MM.1S (cell line): ENCODE data around the gene DLG5.

Experiments
- DNase-seq: peaks from one replicate; pipeline ENCODE4 v3.0.0-alpha.2; 2015
- H2AFZ ChIP-seq: fragments of 300-600 bp; sonication (generic); 2 replicates; pipeline ENCODE4 v1.6.0; 2016; ENCODE audit warnings: antibody characterized with exemption, low read length
- H3F3A ChIP-seq: fragments of 300-600 bp; sonication (generic); 2 replicates; pipeline ENCODE4 v1.6.1; 2016; ENCODE audit warnings: mild to moderate bottlenecking, antibody characterized with exemption, low read length, moderate library complexity, mixed read lengths; ENCODE audit not compliant: insufficient read depth
- H3K27ac ChIP-seq: fragments of 300-600 bp; sonication (generic); 2 replicates; pipeline ENCODE4 v1.5.1; 2016; ENCODE audit warnings: mild to moderate bottlenecking, low read length
- H3K27me3 ChIP-seq: fragments of 300-600 bp; sonication (generic); replicated peaks from 2 replicates; pipeline ENCODE4 v1.6.0; 2016; ENCODE audit warnings: low read length; ENCODE audit not compliant: insufficient read depth
- H3K36me3 ChIP-seq: fragments of 300-600 bp; sonication (generic); replicated peaks from 2 replicates; pipeline ENCODE4 v1.6.1; 2016; ENCODE audit warnings: mild to moderate bottlenecking, low read length, mixed read lengths; ENCODE audit not compliant: insufficient read depth
- H3K4me1 ChIP-seq: fragments of 300-600 bp; sonication (generic); 2 replicates; pipeline ENCODE4 v1.6.1; 2016; ENCODE audit warnings: low read length, mixed read lengths
- H3K4me2 ChIP-seq: fragments of 300-600 bp; sonication (generic); 2 replicates; pipeline ENCODE4 v1.6.0; 2016; ENCODE audit warnings: low read depth, low read length
- H3K4me3 ChIP-seq: fragments of 300-600 bp; sonication (generic); 2 replicates; pipeline ENCODE4 v1.5.1; 2016; ENCODE audit warnings: low read length, mixed read lengths
- H3K79me2 ChIP-seq: fragments of 300-600 bp; sonication (generic); 2 replicates; pipeline ENCODE4 v1.6.1; 2016; ENCODE audit warnings: mixed run types, low read length, mixed read lengths
- H3K9ac ChIP-seq: fragments of 300-600 bp; sonication (generic); 2 replicates; pipeline ENCODE4 v1.6.1; 2016; ENCODE audit warnings: low read length, mixed read lengths
- H3K9me2 ChIP-seq: fragments of 300-600 bp; sonication (generic); replicated peaks from 2 replicates; pipeline ENCODE4 v1.6.1; 2016; ENCODE audit warnings: mild to moderate bottlenecking, low read length, mixed read lengths; ENCODE audit not compliant: insufficient read depth
- H3K9me3 ChIP-seq: fragments of 300-600 bp; sonication (generic); replicated peaks from 2 replicates; pipeline ENCODE4 v1.6.1; 2016; ENCODE audit warnings: mild to moderate bottlenecking, low read length, mixed read lengths; ENCODE audit not compliant: insufficient read depth
- H4K20me1 ChIP-seq: fragments of 300-600 bp; sonication (generic); 2 replicates; pipeline ENCODE4 v1.6.1; 2016; ENCODE audit warnings: mild to moderate bottlenecking, low read length, moderate library complexity, mixed read lengths; ENCODE audit not compliant: insufficient read depth
- EZH2 ChIP-seq: fragments of 300-600 bp; sonication (generic); optimal IDR thresholded peaks from 2 replicates; pipeline ENCODE3; 2017; ENCODE audit warnings: low read depth, mild to moderate bottlenecking, antibody characterized with exemption, low read length, mixed read lengths
- EZH2phosphoT487 ChIP-seq: fragments of 300-600 bp; sonication (generic); IDR thresholded peaks from 2 replicates; pipeline ENCODE4 v1.6.1; 2018; ENCODE audit warnings: antibody characterized with exemption, low read length
- TF ChIP-seq, protein P1 (sequence below): fragments of 300-600 bp; sonication (generic); IDR thresholded peaks from 2 replicates; pipeline ENCODE4 v1.5.1; 2016; ENCODE audit warnings: antibody characterized with exemption, low read length, mixed read lengths

The DLG5 gene

DNA sequence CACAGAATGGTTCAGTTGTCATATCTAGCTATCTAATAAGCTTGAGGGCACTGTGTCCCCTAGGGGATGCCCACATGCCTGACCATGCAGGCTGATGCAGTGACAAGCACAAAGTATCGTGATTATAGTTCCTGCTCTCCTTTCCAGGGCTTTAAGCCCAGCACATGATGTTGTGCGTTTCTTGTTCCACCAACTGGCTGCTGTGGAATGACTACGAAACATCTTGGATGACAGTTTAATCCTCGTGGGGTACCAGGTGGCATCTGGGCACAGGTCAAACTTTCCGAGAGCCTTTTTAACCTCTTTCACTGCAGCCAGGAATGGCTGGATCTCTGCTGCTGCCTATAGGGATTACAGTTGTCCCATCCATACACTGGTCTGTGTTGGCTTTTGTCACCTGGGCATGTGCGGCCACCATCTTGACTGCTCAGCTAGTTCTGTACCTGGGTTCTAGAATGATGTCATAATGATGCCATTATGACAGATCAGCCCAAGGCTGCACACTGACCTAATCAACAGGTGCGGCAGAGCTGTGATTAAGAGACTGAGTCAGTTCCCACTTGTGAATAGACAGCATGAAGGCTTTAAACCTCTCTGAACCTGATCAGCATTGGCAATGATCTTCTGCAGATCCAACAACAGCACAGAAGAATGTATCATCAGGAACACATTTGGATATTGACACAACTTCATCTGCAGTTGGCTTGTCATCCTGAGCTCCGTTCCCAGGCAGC lies 144.1 kb downstream of the DLG5 start:
- Histone ChIP-seq H3K9me2 (no peaks in the 10 kb centered on the region), H3K4me2 (no peak overlapping the region), H4K20me1 (no peaks in the 10 kb centered on the region), H3K4me1 (no peaks in the 10 kb centered on the region), H3K4me3 (no peak overlapping the region), H3K9ac (no peak overlapping the region), H3F3A (no peaks in the 10 kb centered on the region), H3K79me2 (no peaks in the 10 kb centered on the region), H3K36me3 (no peaks in the 10 kb centered on the region), H3K27me3 (no peaks in the 10 kb centered on the region), H3K27ac (no peak overlapping the region), H3K9me3 (no peaks in the 10 kb centered on the region), H2AFZ (no peak overlapping the region)
- no peak for DNase-seq
- TF ChIP-seq, protein P1, sequence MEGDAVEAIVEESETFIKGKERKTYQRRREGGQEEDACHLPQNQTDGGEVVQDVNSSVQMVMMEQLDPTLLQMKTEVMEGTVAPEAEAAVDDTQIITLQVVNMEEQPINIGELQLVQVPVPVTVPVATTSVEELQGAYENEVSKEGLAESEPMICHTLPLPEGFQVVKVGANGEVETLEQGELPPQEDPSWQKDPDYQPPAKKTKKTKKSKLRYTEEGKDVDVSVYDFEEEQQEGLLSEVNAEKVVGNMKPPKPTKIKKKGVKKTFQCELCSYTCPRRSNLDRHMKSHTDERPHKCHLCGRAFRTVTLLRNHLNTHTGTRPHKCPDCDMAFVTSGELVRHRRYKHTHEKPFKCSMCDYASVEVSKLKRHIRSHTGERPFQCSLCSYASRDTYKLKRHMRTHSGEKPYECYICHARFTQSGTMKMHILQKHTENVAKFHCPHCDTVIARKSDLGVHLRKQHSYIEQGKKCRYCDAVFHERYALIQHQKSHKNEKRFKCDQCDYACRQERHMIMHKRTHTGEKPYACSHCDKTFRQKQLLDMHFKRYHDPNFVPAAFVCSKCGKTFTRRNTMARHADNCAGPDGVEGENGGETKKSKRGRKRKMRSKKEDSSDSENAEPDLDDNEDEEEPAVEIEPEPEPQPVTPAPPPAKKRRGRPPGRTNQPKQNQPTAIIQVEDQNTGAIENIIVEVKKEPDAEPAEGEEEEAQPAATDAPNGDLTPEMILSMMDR, result no peak
- TF ChIP-seq EZH2 (no peak), EZH2phosphoT487 (no peak)

DNA sequence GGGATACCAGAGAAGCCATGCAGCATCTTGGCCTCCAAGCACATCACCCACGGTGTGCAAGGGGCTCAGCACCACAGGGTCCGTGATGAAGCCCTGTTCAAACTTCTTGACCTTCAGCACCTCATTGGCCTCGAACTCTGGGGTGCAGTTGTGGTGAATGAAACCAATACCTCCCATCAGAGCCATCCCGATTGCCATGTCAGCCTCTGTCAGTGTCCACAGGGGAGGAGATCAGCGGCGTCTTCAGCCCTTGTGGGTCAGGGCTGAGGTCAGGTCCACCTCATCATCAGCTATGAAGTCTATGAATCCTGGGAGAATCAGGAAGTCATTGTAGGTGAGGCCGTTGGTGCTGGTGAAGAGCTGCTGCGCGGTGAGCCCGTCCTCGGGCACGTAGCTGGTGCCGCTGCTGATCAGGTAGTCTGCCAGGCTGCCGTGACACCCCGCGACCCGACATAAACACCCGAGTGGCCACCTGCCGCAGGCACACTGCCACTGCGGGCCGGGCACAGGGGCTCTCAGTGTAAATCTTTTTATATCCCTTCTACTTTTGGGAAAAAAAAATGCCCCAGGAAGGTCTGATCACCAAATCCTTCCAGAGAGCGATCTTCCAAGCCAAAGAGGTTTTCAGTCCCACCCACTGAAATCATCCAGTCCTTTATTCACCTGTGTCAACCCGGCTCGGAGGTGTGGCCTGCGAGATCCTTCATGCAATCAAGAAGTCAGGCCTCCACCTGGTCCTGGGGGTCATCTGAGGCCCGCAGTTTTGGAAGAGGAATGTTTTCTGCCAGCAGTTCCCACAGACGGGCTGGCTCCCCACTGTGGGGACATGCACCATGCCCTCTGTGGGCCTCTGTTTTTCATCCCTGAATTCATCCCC lies 144.9 kb downstream of the DLG5 start:
- H3K4me3 ChIP-seq, result no peak overlapping the region
- H3K27me3 ChIP-seq, result no peaks in the 10 kb centered on the region
- no peak for DNase-seq
- no peaks in the 10 kb centered on the region for H3K36me3 ChIP-seq
- H3F3A ChIP-seq, result no peaks in the 10 kb centered on the region
- H3K79me2 ChIP-seq, result no peaks in the 10 kb centered on the region
- H3K4me1 ChIP-seq, result no peaks in the 10 kb centered on the region
- no peaks in the 10 kb centered on the region for H4K20me1 ChIP-seq
- H2AFZ ChIP-seq, result no peak overlapping the region
- H3K27ac ChIP-seq, result no peak overlapping the region
- TF ChIP-seq EZH2phosphoT487, result no peak
- TF ChIP-seq, protein P1, result no peak
- TF ChIP-seq EZH2, result no peak
- no peaks in the 10 kb centered on the region for H3K9me3 ChIP-seq
- no peak overlapping the region for H3K4me2 ChIP-seq
- no peaks in the 10 kb centered on the region for H3K9me2 ChIP-seq
- no peak overlapping the region for H3K9ac ChIP-seq

DNA sequence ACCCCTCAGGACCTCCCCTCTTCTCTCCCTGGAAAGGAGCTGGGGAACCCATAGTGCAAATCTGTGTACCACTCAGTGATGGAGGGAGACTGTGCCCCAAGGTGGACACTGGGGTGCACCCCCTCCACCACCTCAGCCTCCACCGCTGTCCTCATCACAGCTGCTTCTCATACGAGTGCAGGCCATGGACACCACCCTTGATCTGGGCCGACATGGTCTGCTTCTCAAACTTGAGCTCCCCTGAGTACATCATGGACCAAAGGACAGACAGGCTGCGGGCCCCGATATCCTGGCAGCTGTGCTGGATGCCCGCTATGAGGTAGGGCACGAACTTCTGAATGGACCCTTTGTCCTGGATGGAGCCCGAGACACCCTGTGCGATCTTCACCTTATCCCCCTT lies 146.4 kb downstream of the DLG5 start:
- Histone ChIP-seq H3K9me3 (no peaks in the 10 kb centered on the region), H3K79me2 (no peaks in the 10 kb centered on the region), H2AFZ (no peak overlapping the region), H4K20me1 (no peaks in the 10 kb centered on the region), H3K36me3 (no peaks in the 10 kb centered on the region), H3K4me1 (no peaks in the 10 kb centered on the region), H3K9ac (no peak overlapping the region), H3K27ac (no peak overlapping the region), H3K27me3 (no peaks in the 10 kb centered on the region), H3K4me3 (no peak overlapping the region), H3K9me2 (no peaks in the 10 kb centered on the region), H3K4me2 (no peak overlapping the region), H3F3A (no peaks in the 10 kb centered on the region)
- no peak for TF ChIP-seq EZH2phosphoT487
- TF ChIP-seq EZH2, result no peak
- TF ChIP-seq, protein P1, result no peak
- DNase-seq, result no peak
